ENCODE data around the gene HECTD3. TPM values are rescaled to one million over a fixed set of nuclear protein-coding genes. Genes with fewer than 3 reads are reported as not detected.
A peak's percentile ranks its signal among the peaks of the same experiment; 100 is the strongest.

HECTD3 gene
- total RNA-seq = 10 to 100 TPM; 40.4 to 66.3 TPM

DNA sequence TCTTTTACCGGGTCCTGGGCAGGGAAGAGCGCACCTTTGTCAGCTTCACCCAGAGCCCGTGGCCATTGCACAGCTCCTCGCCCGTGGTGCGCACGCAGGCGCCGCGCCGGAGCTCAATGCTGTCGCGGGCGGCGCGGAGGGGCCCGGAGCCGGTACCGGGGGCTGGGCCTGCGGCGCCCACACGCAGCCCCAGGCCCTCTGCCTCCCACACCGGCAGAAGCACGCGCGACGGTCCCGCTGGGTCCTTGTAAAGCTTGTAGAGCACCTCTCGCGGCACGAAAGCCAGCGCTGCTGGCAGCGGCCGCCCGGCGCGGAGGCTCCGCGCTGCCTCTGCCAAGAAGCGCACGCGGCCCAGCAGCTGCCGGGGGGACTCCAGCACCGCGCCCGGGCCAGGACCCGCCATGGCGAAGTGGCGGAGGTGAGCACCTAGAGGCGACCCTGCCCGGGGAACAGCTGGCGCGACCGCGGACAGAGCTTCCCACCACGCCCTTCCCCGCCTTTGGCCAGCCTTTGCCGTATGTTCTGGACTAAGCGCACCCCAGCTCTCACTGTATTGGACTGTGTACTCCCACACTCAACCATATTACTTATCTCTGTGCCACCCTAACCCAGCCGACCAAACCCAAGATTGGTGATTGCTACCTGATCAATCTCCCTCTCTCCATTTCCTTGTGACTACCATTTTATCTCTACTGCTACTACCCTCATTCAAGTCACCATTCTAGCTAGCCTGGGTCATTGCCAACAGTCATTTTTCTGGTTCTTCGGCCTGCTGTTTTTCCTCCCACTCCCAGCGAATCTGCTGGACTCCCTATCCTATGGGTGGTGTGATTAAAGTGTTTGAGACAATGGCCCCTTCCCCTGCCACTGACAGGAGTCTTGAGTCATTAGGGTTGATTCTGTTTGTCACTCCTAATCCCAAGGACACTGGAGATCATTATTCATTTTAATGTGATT is at the start of gene HECTD3:
HECTD3 (minus strand) TSS at position 470 of the 957 bp plus-strand sequence; CDS start at position 403, 67 bp downstream.
- peaks cover 34% of the 10 kb centered on the region for H3K36me3 ChIP-seq
- peaks cover 19 to 48% of the 10 kb centered on the region in 2 donors for H3K4me1 ChIP-seq (ENCODE audit: control insufficient read depth in 1 of 2, low read depth in 2 of 2)

GRCh38 chr1:45059829-45060228 is 48.7 kb upstream of the HECTD3 start:
- no peak overlapping the region for H3K4me3 ChIP-seq
- H3K27ac ChIP-seq = no peak overlapping the region
- ATAC-seq (ENCODE audit: insufficient number of reproducible peaks, low FRiP score, low read depth) = no peak
- no peaks in the 10 kb centered on the region for H3K9me3 ChIP-seq
- no peak for DNase-seq (ENCODE audit: low spot score)
- TF ChIP-seq CTCF (IDR thresholded peaks at IDR 0.05) = no peak
- no peaks in the 10 kb centered on the region for H3K4me1 ChIP-seq (ENCODE audit: control insufficient read depth in 1 of 2, low read depth in 2 of 2)
- no peaks in the 10 kb centered on the region for H3K36me3 ChIP-seq
- H3K27me3 ChIP-seq (replicated peaks; ENCODE audit: insufficient read depth) = no peaks in the 10 kb centered on the region

More for the DNA sequence above, at the start of gene HECTD3:
- Histone ChIP-seq H3K9me3 (no peaks in the 10 kb centered on the region), H3K27me3 (replicated peaks; ENCODE audit: insufficient read depth) (no peaks in the 10 kb centered on the region), H3K4me3 (peak within 1 kb of the TSS; percentile 96), H3K27ac (peak within 1 kb of the TSS; percentile 69 to 84)
- ATAC-seq (ENCODE audit: insufficient number of reproducible peaks, low FRiP score, low read depth) = peak; percentile 62
- TF ChIP-seq CTCF (IDR thresholded peaks at IDR 0.05) = no peak
- peak; percentile 46 for DNase-seq (ENCODE audit: low spot score)

- Histone ChIP-seq H3K27me3 (replicated peaks; ENCODE audit: insufficient read depth) (no peaks in the 10 kb centered on the region), H3K4me1 (ENCODE audit: control insufficient read depth in 1 of 2, low read depth in 2 of 2) (no peaks in the 10 kb centered on the region), H3K36me3 (no peaks in the 10 kb centered on the region), H3K4me3 (no peak overlapping the region), H3K27ac (no peak overlapping the region), H3K9me3 (no peaks in the 10 kb centered on the region)
- DNase-seq (ENCODE audit: low spot score) (no peak), ATAC-seq (ENCODE audit: insufficient number of reproducible peaks, low FRiP score, low read depth) (no peak)
- TF ChIP-seq CTCF (IDR thresholded peaks at IDR 0.05) = no peak
These were observed 46.4 kb upstream of the HECTD3 start for GRCh38 chr1:45057542-45057941.

DNA sequence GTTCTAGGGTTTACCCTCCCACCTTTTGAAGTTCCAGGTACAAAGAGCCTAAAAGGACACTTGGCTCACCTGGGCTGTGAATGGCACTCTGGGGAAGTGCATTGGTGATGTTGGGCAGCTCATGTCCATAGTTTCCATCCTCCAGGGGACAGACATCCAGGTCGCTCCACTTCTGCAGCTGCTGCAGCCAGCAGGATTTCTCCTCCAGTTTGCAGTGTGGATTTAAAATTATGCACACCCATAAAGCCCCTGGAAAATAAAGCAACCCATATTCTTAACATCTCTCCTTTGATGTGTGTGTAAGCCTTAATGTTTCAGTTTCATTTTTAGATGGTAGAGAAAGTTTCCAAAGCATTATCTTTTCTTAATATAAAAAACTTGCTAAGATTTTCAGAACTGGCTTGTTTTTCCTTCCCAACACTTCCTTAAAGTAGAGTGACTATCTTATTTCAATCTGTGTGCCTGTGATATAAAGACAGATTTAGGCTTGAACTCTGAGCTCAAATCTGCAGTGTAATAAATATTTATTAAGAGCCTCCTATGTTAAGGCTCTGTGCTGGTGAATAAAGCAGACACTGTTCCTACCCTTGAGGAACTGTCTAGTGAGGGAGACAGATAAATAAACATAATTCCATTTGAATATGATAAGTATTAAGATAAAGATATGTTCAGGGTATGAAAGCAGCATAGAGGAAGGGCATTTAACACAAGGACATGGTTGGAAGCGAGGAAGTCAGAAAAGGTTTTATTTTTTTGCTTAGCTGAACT is 40.1 kb upstream of the HECTD3 start:
- TF ChIP-seq CTCF (IDR thresholded peaks at IDR 0.05) = no peak
- Histone ChIP-seq H3K4me1 (ENCODE audit: control insufficient read depth in 1 of 2, low read depth in 2 of 2) (no peaks in the 10 kb centered on the region), H3K27me3 (replicated peaks; ENCODE audit: insufficient read depth) (no peaks in the 10 kb centered on the region), H3K9me3 (no peaks in the 10 kb centered on the region), H3K4me3 (no peak overlapping the region), H3K27ac (no peak overlapping the region), H3K36me3 (no peaks in the 10 kb centered on the region)
- DNase-seq (ENCODE audit: low spot score) (no peak), ATAC-seq (ENCODE audit: insufficient number of reproducible peaks, low FRiP score, low read depth) (no peak)

DNA sequence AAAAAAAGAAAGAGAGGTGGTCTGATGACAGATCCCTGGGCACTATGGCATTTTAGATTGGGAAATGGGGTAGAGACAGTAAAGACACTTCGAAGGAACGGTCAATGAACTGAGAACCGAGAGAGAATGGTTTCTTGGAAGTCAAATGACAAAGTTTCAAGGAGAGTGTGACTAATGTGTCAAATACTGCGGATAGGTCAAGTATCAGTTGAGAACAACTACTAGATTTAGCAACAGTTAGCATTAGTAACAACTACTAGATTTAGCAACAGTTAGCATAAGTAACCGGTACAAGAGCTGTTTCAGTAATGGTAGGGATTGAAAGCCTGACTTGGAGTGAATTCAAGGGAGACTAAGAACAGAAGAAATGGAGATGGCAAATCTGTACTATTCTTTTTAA is 35.9 kb upstream of the HECTD3 start:
- H3K36me3 ChIP-seq = no peaks in the 10 kb centered on the region
- H3K9me3 ChIP-seq = no peaks in the 10 kb centered on the region
- H3K4me1 ChIP-seq (ENCODE audit: control insufficient read depth in 1 of 2, low read depth in 2 of 2) = no peaks in the 10 kb centered on the region
- ATAC-seq (ENCODE audit: insufficient number of reproducible peaks, low FRiP score, low read depth) (no peak), DNase-seq (ENCODE audit: low spot score) (no peak)
- no peak overlapping the region for H3K27ac ChIP-seq
- no peak overlapping the region for H3K4me3 ChIP-seq
- no peaks in the 10 kb centered on the region for H3K27me3 ChIP-seq (replicated peaks; ENCODE audit: insufficient read depth)
- TF ChIP-seq CTCF (IDR thresholded peaks at IDR 0.05) = no peak
